K562 (cell line): ENCODE measurements around the gene PRR23E. TPM values are rescaled to one million over a fixed set of nuclear protein-coding genes. Genes with fewer than 3 reads are reported as not detected.

Experiments
- ATAC-seq: fragments of 200-7000 bp; cut with Tn5 transposase; 3 replicates; pipeline ENCODE4 v1.9.1; 2020; ENCODE audit warnings: moderate library complexity
- BruUV-seq: library from RNA; stranded (reverse); fragments of 400-500 nt; replicated peaks from 2 replicates; lab custom pipeline; 2021; lab: Mats Ljungman, UMichigan
- CTCF ChIA-PET: fragments of 300-600 bp; formaldehyde crosslinking; extraction: SDS; loops from one replicate; lab custom pipeline; 2021; ENCODE audit warnings: low intra/inter-chr PET ratio; lab: Yijun Ruan, JAX
- POLR2A ChIA-PET: fragments of 300-600, 350-650 bp; sonication (Branson Sonifier 250); formaldehyde crosslinking; extraction: SDS; loops from one replicate; lab custom pipeline; 2021; ENCODE audit warnings: antibody characterized with exemption, inconsistent platforms; lab: Yijun Ruan, JAX
- DNase-seq, 4 experiments: peaks; one replicate each; pipeline versions ENCODE4 v3.0.0 to v3.0.0-alpha.2; 2011 to 2018; ENCODE audit warnings: low spot score in 3 of 4, mixed read lengths in 3 of 4; ENCODE audit errors: extremely low read depth in 1 of 4
- FAIRE-seq: peaks from 2 replicates; lab custom pipeline; 2011; peaks lifted over from hg19 to GRCh38; lab: Jason Lieb, UNC
- H2AFZ ChIP-seq: 2 replicates; pipeline ENCODE4 v1.6.0; 2011; ENCODE audit warnings: low read depth, low read length, control low read depth, inconsistent platforms
- H3K27ac ChIP-seq: fragments of 200-600 bp; 3 replicates; pipeline ENCODE4 v1.8.0; 2011; ENCODE audit warnings: low read depth, mild to moderate bottlenecking, control low read depth, inconsistent platforms, low read length, moderate library complexity, mixed read lengths; ENCODE audit errors: extremely low read depth
- H3K27me3 ChIP-seq, 2 experiments: fragments of 300-600 bp in 1 of 2; 2 replicates in 1 of 2; 3 replicates in 1 of 2; pipeline versions ENCODE4 v1.6.0 to v1.8.0; 2011; ENCODE audit warnings: inconsistent platforms in 2 of 2, low read length in 2 of 2, mild to moderate bottlenecking in 1 of 2, mixed read lengths in 1 of 2, moderate library complexity in 1 of 2; ENCODE audit not compliant: control insufficient read depth in 2 of 2, insufficient read depth in 2 of 2
- H3K36me3 ChIP-seq: fragments of 300-600 bp; 3 replicates; pipeline ENCODE4 v1.8.0; 2011; ENCODE audit warnings: mild to moderate bottlenecking, low read length, inconsistent platforms; ENCODE audit not compliant: control insufficient read depth, insufficient read depth
- H3K4me1 ChIP-seq, 2 experiments: fragments of 200-600 bp in 1 of 2; replicated peaks in 1 of 2; 2 replicates in 1 of 2; 3 replicates in 1 of 2; pipeline versions ENCODE4 v1.5.1 to v1.8.0; 2011; ENCODE audit warnings: inconsistent platforms in 2 of 2, low read length in 2 of 2, mild to moderate bottlenecking in 1 of 2, mixed read lengths in 1 of 2, moderate library complexity in 1 of 2; ENCODE audit not compliant: control insufficient read depth in 2 of 2, insufficient read depth in 2 of 2
- H3K4me2 ChIP-seq: 2 replicates; pipeline ENCODE4 v1.6.1; 2011; ENCODE audit warnings: low read length, control low read depth, inconsistent platforms, mixed read lengths; ENCODE audit not compliant: insufficient read depth
- H3K4me3 ChIP-seq: fragments of 200-600 bp; sonication (generic), shearing (Covaris generic); 2 replicates; pipeline ENCODE4 v1.5.1; 2016; ENCODE audit warnings: control low read depth, inconsistent platforms
- H3K79me2 ChIP-seq: fragments of 200-600 bp; 3 replicates; pipeline ENCODE4 v1.8.0; 2011; ENCODE audit warnings: low read length, inconsistent platforms; ENCODE audit not compliant: control insufficient read depth, insufficient read depth
- H3K9ac ChIP-seq, 2 experiments: 2 replicates each; pipeline versions ENCODE4 v1.6.0 to v1.6.1; 2011; ENCODE audit warnings: low read depth in 2 of 2, low read length in 2 of 2, control low read depth in 1 of 2, inconsistent platforms in 1 of 2, mild to moderate bottlenecking in 1 of 2, mixed read lengths in 1 of 2; ENCODE audit not compliant: insufficient read depth in 1 of 2
- H3K9me1 ChIP-seq: one replicate; pipeline ENCODE4 v1.6.0; 2011; ENCODE audit warnings: inconsistent platforms, mild to moderate bottlenecking, low read length, moderate library complexity; ENCODE audit not compliant: control insufficient read depth, insufficient read depth
- H3K9me3 ChIP-seq: replicated peaks from 2 replicates; pipeline ENCODE4 v1.5.1; 2011; ENCODE audit warnings: low read depth, low read length, inconsistent platforms; ENCODE audit not compliant: control insufficient read depth, insufficient read depth
- H4K20me1 ChIP-seq: replicated peaks from 2 replicates; pipeline ENCODE4 v1.6.1; 2011; ENCODE audit warnings: low read length, inconsistent platforms, mixed read lengths; ENCODE audit not compliant: control insufficient read depth, insufficient read depth
- ARID1B ChIP-seq: fragments of 450-650 bp; IDR thresholded peaks from 2 replicates; pipeline ENCODE4 v1.6.1; 2016; ENCODE audit warnings: antibody characterized with exemption, mild to moderate bottlenecking, inconsistent platforms
- COPS2 ChIP-seq: fragments of 450-650 bp; conservative IDR thresholded peaks from 2 replicates; pipeline ENCODE4 v1.6.1; 2016; ENCODE audit warnings: mild to moderate bottlenecking, moderate library complexity
- E2F8 ChIP-seq: fragments of 450-650 bp; IDR thresholded peaks from 2 replicates; pipeline ENCODE4 v1.7.1; 2018; ENCODE audit warnings: mild to moderate bottlenecking, low read depth; ENCODE audit not compliant: partially characterized antibody
- MAX ChIP-seq: sonication (generic); formaldehyde crosslinking; IDR thresholded peaks from 2 replicates; pipeline ENCODE4 v1.9.0; 2022; ENCODE audit warnings: mild to moderate bottlenecking, missing genetic modification reagents
- NR2F6 ChIP-seq: fragments of 450-650 bp; formaldehyde crosslinking; IDR thresholded peaks from 2 replicates; pipeline ENCODE4 v1.4.0; 2020; ENCODE audit warnings: mild to moderate bottlenecking
- NR3C1 ChIP-seq: sonication (generic); formaldehyde crosslinking; IDR thresholded peaks from 2 replicates; pipeline ENCODE4 v1.8.1; 2022; ENCODE audit warnings: missing genetic modification reagents
- PHB ChIP-seq: fragments of 250-450 bp; sonication (Bioruptor Pico); IDR thresholded peaks from 2 replicates; pipeline ENCODE4 v1.5.0; 2021
- ZBTB40 ChIP-seq, 2 experiments: fragments of 450-650 bp in 1 of 2; sonication (generic) in 1 of 2; formaldehyde crosslinking in 1 of 2; IDR thresholded peaks; 2 replicates each; pipeline versions ENCODE4 v1.7.1 to v1.9.0; 2016 to 2022; ENCODE audit warnings: inconsistent platforms in 1 of 2, mild to moderate bottlenecking in 1 of 2, missing genetic modification reagents in 1 of 2
- ZNF174 ChIP-seq: fragments of 250-450 bp; sonication (Bioruptor Pico); IDR thresholded peaks from 2 replicates; pipeline ENCODE4 v1.4.0; 2020; ENCODE audit warnings: mild to moderate bottlenecking
- ZNF766 ChIP-seq: fragments of 200-800 bp; sonication (Bioruptor generic); conservative IDR thresholded peaks from 2 replicates; pipeline ENCODE4 v1.6.1; 2016; ENCODE audit warnings: missing genetic modification characterization, missing compliant biosample characterization
- WGBS: fragments of 100-300 bp; shearing (Covaris generic); methylation state at CpG from one replicate; pipeline ENCODE4 v1.1.6; 2016; ENCODE audit warnings: low coverage, mixed read lengths; ENCODE audit not compliant: insufficient coverage; ENCODE audit errors: missing lambda C conversion rate; 5-methylcytosine and 5-hydroxymethylcytosine counted together
- in situ Hi-C: fragments of 300-500 bp; cut with MboI; formaldehyde crosslinking; loops from 4 replicates; pipeline ENCODE4 v1.15.0; 2018; ENCODE audit warnings: inconsistent platforms, mixed read lengths
- intact Hi-C: fragments of 100-400 bp; cut with micrococcal nuclease; formaldehyde crosslinking; loops from 2 replicates; pipeline ENCODE4 v1.14.2; 2022
- polyA plus RNA-seq, 8 experiments: library from polyadenylated mRNA; depleted of rRNA in 4 of 8; stranded (reverse) in 5 of 8; unstranded in 3 of 8; fragments of >200 nt; fragmentation: Nextera tagmentation in 2 of 8; fragmentation: Illumina TruSeq in 1 of 8; extraction: Ambion mirVana in 2 of 8; extraction: Trizol in 1 of 8; gene quantifications; 2 replicates each; pipeline versions ENCODE4 v1.2.1 to v1.2.3, GENCODE V29; 2011 to 2014; ENCODE audit warnings: inconsistent platforms in 1 of 8, missing spikeins in 1 of 8
- total RNA-seq, 7 experiments: library from RNA; depleted of rRNA in 6 of 7; stranded (reverse); fragments of >200 nt in 6 of 7; fragmentation: Illumina TruSeq in 2 of 7; extraction: Trizol in 2 of 7; gene quantifications; 2 replicates each; pipeline versions ENCODE4 v1.2.1 to v1.2.3, GENCODE V29; 2011 to 2021; ENCODE audit warnings: low replicate concordance in 1 of 7

The PRR23E gene
- total and polyA plus RNA-seq, 9 of the 15 experiments (the other 6 are each of a cell fraction or from before 2014, with no cell fraction given) = not detected

- no peaks in the 10 kb centered on the region for H4K20me1 ChIP-seq
- no peak overlapping the region for H3K27ac ChIP-seq
- H3K27me3 ChIP-seq = peaks cover 3 to 20% of the 10 kb centered on the region in 2 experiments; a peak in 3 of 5 replicates
- H3K9ac ChIP-seq = no peak overlapping the region
- no peak overlapping the region for H3K4me3 ChIP-seq
- DNase-seq (no peak), FAIRE-seq (no peak), ATAC-seq (no peak)
- in situ Hi-C loops = no loop called here
- no peaks in the 10 kb centered on the region for H3K4me1 ChIP-seq
- whole genome bisulfite sequencing = 0% methylated on average over 4 of the region's 4 CpGs
- no peak for TF ChIP-seq MAX (CRISPR knock-in tag)
- no peak for TF ChIP-seq NR3C1 (CRISPR knock-in tag)
- no peak for TF ChIP-seq PHB (CRISPR knock-in tag)
- TF ChIP-seq ZNF766 (CRISPR knock-in tag) = no peak
- no peak for TF ChIP-seq ZNF174
- no peak for TF ChIP-seq ZBTB40 (IDR thresholded peaks at IDR 0.05)
- no peak for TF ChIP-seq ZBTB40 (CRISPR knock-in tag; IDR thresholded peaks at IDR 0.05)
- no peak for TF ChIP-seq ARID1B
- no peak for TF ChIP-seq COPS2
- no peak for TF ChIP-seq NR2F6 (CRISPR knock-in tag)
- no peak for TF ChIP-seq E2F8
- no peaks in the 10 kb centered on the region for H3K9me3 ChIP-seq
- BruUV-seq = no TSS peak
- H3K79me2 ChIP-seq = no peaks in the 10 kb centered on the region
- no peaks in the 10 kb centered on the region for H3K9me1 ChIP-seq
- no peaks in the 10 kb centered on the region for H3K36me3 ChIP-seq
- no peak overlapping the region for H2AFZ ChIP-seq
- ChIA-PET POLR2A (interaction anchor here (2.0 kb wide), 1 partner anchor 16 kb away, joined by 8 read pairs; no protein-coding TSS in a partner anchor), CTCF (no interaction called here)
- no peak overlapping the region for H3K4me2 ChIP-seq
- intact Hi-C loops = no loop called here
These were observed 28.1 kb downstream of the PRR23E start for GRCh38 chr3:127221037-127221436.
